Measurements from ENCODE around the gene AARS1.
"Not testable (repeated sequence)": the region's sequence is repeated elsewhere in the genome, so short reads cannot be mapped to it uniquely, and the experiment has no call there.

AARS1 gene

GRCh38 chr16:70223216-70223615, 66.1 kb downstream of the AARS1 start:
- DNase-seq = not testable (repeated sequence)

- not testable (repeated sequence) for DNase-seq
These were observed 66.7 kb downstream of the AARS1 start for GRCh38 chr16:70222574-70222973.

- DNase-seq = not testable (repeated sequence)
These were observed 70.7 kb downstream of the AARS1 start for GRCh38 chr16:70218586-70218985.

DNA sequence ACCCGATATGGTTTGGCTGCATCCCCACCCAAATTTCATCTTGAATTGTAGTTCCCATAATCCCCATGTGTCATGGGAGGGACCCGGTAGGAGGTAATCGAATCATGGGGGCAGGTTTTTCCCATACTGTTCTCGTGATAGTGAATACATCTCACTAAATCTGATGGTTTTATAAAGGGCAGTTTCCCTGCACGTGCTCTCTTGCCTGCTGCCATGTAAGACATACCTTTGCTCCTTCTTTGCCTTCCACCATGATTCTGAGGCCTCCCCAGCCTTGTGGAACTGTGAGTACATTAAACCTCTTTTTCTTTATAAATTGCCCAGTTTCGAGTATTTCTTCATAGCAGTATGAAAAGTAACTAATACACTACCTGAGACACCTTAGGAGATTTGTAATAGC, 82.9 kb downstream of the AARS1 start:
- DNase-seq = not testable (repeated sequence)

DNA sequence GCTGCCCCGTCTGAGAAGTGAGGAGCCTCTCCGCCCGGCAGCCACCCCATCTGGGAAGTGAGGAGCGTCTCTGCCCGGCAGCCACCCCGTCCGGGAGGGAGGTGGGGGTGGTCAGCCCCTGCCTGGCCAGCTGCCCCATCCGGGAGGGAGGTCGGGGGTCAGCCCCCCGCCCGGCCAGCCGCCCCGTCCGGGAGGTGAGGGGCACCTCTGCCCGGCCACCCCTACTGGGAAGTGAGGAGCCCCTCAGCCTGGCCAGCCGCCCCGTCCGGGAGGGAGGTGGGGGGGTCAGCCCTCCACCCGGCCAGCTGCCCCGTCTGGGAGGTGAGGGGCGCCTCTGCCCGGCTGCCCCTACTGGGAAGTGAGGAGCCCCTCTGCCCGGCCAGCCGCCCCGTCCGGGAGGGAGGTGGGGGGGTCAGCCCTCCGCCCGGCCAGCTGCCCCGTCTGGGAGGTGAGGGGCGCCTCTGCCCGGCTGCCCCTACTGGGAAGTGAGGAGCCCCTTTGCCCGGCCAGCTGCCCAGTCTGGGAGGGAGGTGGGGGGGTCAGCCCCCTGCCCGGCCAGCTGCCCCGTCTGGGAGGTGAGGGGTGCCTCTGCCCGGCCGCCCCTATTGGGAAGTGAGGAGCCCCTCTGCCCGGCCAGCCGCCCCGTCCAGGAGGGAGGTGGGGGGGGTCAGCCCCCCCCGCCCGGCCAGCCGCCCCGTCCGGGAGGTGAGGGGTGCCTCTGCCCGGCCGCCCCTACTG, 84.5 kb downstream of the AARS1 start:
- DNase-seq = not testable (repeated sequence)

GRCh38 chr16:70204010-70204409, 85.3 kb downstream of the AARS1 start:
- DNase-seq = not testable (repeated sequence)

DNA sequence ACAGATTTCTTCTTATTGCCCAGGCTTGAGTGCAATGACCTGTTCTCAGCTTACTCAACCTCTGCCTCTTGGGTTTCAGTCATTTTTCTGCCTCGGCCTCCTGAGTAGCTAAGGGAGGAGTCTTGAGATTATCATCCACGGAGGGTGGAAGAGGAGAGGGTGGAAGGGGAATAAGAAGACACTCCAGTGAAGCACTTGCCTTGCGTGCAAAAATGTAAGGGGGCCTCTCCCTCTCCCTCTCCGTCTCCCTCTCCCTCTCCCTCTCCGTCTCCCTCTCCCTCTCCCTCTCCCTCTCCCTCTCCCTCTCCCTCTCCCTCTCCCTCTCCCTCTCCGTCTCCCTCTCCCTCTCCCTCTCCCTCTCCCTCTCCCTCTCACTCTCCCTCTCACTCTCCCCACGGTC, 85.8 kb downstream of the AARS1 start:
- DNase-seq = not testable (repeated sequence)
